Endothelial cell of umbilical vein (primary cell): ENCODE data around the gene TACC3. TPM values are rescaled to one million over a fixed set of nuclear protein-coding genes. Genes with fewer than 3 reads are reported as not detected.

Experiments
- BruUV-seq: library from RNA; stranded (reverse); fragments of 400-500 nt; replicated peaks from 2 replicates; lab custom pipeline; 2021; lab: Mats Ljungman, UMichigan
- CTCF ChIA-PET: fragments of 300-600, 350-600 bp; sonication (Branson Sonifier 250); formaldehyde crosslinking; loops from one replicate; lab custom pipeline; 2021; ENCODE audit warnings: antibody characterized with exemption, inconsistent platforms; lab: Charles Lee
- POLR2A ChIA-PET: fragments of 300-600, 350-600 bp; sonication (Branson Sonifier 250); formaldehyde crosslinking; loops from one replicate; lab custom pipeline; 2021; ENCODE audit warnings: antibody characterized with exemption, inconsistent platforms; lab: Charles Lee
- DNase-seq: peaks from one replicate; pipeline ENCODE4 v3.0.0-alpha.2; 2011; ENCODE audit warnings: low read depth, low spot score
- FAIRE-seq: peaks from 2 replicates; lab custom pipeline; 2011; peaks lifted over from hg19 to GRCh38; lab: Jason Lieb, UNC
- H2AFZ ChIP-seq: 2 replicates; pipeline ENCODE4 v1.6.0; 2012; ENCODE audit warnings: low read depth, low read length, control low read depth, inconsistent platforms
- H3K27ac ChIP-seq: 2 replicates; pipeline ENCODE4 v1.5.1; 2011; ENCODE audit warnings: low read depth, mild to moderate bottlenecking, control low read depth, low read length, moderate library complexity; ENCODE audit not compliant: insufficient read depth
- H3K27me3 ChIP-seq, 2 experiments: 2 replicates each; pipeline versions ENCODE4 v1.6.0 to v1.6.1; 2011; ENCODE audit warnings: low read length in 2 of 2, mixed read lengths in 1 of 2; ENCODE audit not compliant: control insufficient read depth in 2 of 2, insufficient read depth in 2 of 2
- H3K36me3 ChIP-seq, 2 experiments: 2 replicates in 1 of 2; 3 replicates in 1 of 2; pipeline ENCODE4 v1.5.1; 2011; ENCODE audit warnings: low read length in 2 of 2, mild to moderate bottlenecking in 1 of 2, moderate library complexity in 1 of 2; ENCODE audit not compliant: control insufficient read depth in 2 of 2, insufficient read depth in 2 of 2; ENCODE audit errors: extremely low read depth in 1 of 2
- H3K4me1 ChIP-seq: 3 replicates; pipeline ENCODE4 v1.5.1; 2011; ENCODE audit warnings: mild to moderate bottlenecking, low read length; ENCODE audit not compliant: control insufficient read depth, insufficient read depth; ENCODE audit errors: extremely low read depth
- H3K4me2 ChIP-seq: 2 replicates; pipeline ENCODE4 v1.6.1; 2011; ENCODE audit warnings: low read length, control low read depth, mixed read lengths; ENCODE audit not compliant: insufficient read depth
- H3K4me3 ChIP-seq, 3 experiments: fragments of 200-600 bp in 1 of 3; sonication (generic), shearing (Covaris generic) in 1 of 3; replicated peaks in 1 of 3; 2 replicates each; pipeline ENCODE4 v1.5.1; 2011 to 2016; ENCODE audit warnings: control low read depth in 3 of 3, low read length in 3 of 3, mild to moderate bottlenecking in 2 of 3, inconsistent platforms in 1 of 3, low read depth in 1 of 3, moderate library complexity in 1 of 3; ENCODE audit not compliant: insufficient read depth in 1 of 3
- H3K79me2 ChIP-seq: 2 replicates; pipeline ENCODE4 v1.6.0; 2012; ENCODE audit warnings: low read length, inconsistent platforms; ENCODE audit not compliant: control insufficient read depth, insufficient read depth
- H3K9ac ChIP-seq: replicated peaks from 2 replicates; pipeline ENCODE3; 2011; ENCODE audit warnings: low read length, control low read depth; ENCODE audit not compliant: insufficient read depth; ENCODE audit errors: extremely low read depth
- H3K9me1 ChIP-seq: replicated peaks from 3 replicates; pipeline ENCODE4 v1.6.0; 2011; ENCODE audit warnings: mild to moderate bottlenecking, low read length; ENCODE audit not compliant: control insufficient read depth, insufficient read depth; ENCODE audit errors: extremely low read depth
- H3K9me3 ChIP-seq: replicated peaks from 2 replicates; pipeline ENCODE4 v1.5.1; 2012; ENCODE audit warnings: low read length, inconsistent platforms; ENCODE audit not compliant: control insufficient read depth, insufficient read depth
- H4K20me1 ChIP-seq: replicated peaks from 2 replicates; pipeline ENCODE3; 2011; ENCODE audit warnings: mild to moderate bottlenecking, low read length; ENCODE audit not compliant: control insufficient read depth, insufficient read depth; ENCODE audit errors: extremely low read depth
- CTCF ChIP-seq, 2 donors: IDR thresholded peaks; 1 replicate in 1 of 2; 2 replicates in 1 of 2; pipeline ENCODE4 v1.5.1; 2011; ENCODE audit warnings: low read length in 2 of 2, mild to moderate bottlenecking in 2 of 2, moderate library complexity in 2 of 2, control low read depth in 1 of 2, inconsistent platforms in 1 of 2, low read depth in 1 of 2; ENCODE audit not compliant: insufficient read depth in 1 of 2; ENCODE audit errors: extremely low read depth in 1 of 2
- EZH2 ChIP-seq: IDR thresholded peaks from 2 replicates; pipeline ENCODE4 v1.6.1; 2012; ENCODE audit warnings: borderline replicate concordance, low read depth, mild to moderate bottlenecking, moderate library complexity, low read length, inconsistent platforms; ENCODE audit not compliant: severe bottlenecking
- FOS ChIP-seq: IDR thresholded peaks from 2 replicates; pipeline ENCODE4 v1.6.1; 2011; ENCODE audit warnings: mild to moderate bottlenecking, low read length, moderate library complexity, borderline replicate concordance; ENCODE audit not compliant: insufficient read depth
- GATA2 ChIP-seq: IDR thresholded peaks from 2 replicates; pipeline ENCODE4 v1.7.0; 2011; ENCODE audit warnings: low read depth, mild to moderate bottlenecking, moderate library complexity, mixed read lengths, low read length; ENCODE audit not compliant: insufficient read length, insufficient read depth
- JUN ChIP-seq: IDR thresholded peaks from 2 replicates; pipeline ENCODE4 v1.6.1; 2011; ENCODE audit warnings: borderline replicate concordance, low read depth; ENCODE audit not compliant: insufficient read length, insufficient read depth
- MAX ChIP-seq: IDR thresholded peaks from 2 replicates; pipeline ENCODE4 v1.6.1; 2011; ENCODE audit not compliant: insufficient read depth, insufficient read length
- MYC ChIP-seq: IDR thresholded peaks from one replicate; pipeline ENCODE4 v1.6.1; 2011; ENCODE audit warnings: mild to moderate bottlenecking, low read depth, low read length
- POLR2A ChIP-seq: IDR thresholded peaks from 2 replicates; pipeline ENCODE4 v1.6.1; 2012; ENCODE audit warnings: low read depth, mild to moderate bottlenecking, control low read depth, low read length
- POLR2AphosphoS5 ChIP-seq: IDR thresholded peaks from 2 replicates; pipeline ENCODE4 v1.6.1; 2012; ENCODE audit warnings: low read depth, mild to moderate bottlenecking, control low read depth, low read length, moderate library complexity; ENCODE audit not compliant: insufficient read depth
- dilution Hi-C: fragments of 300-500 bp; cut with MboI; formaldehyde crosslinking; loops from one replicate; pipeline ENCODE4 v1.15.0; 2019; ENCODE audit warnings: low sequenced_read_pairs; ENCODE audit not compliant: extremely low pct_ligation_motif_present
- intact Hi-C: fragments of 100-400 bp; cut with micrococcal nuclease; formaldehyde crosslinking; loops from one replicate; pipeline ENCODE4 v1.10.0; 2022
- polyA plus RNA-seq, 4 experiments: library from polyadenylated mRNA; depleted of rRNA in 3 of 4; stranded (reverse) in 3 of 4; unstranded in 1 of 4; fragments of >200 nt; gene quantifications; 2 replicates each; pipeline versions ENCODE4 v1.2.1 to v1.2.3, GENCODE V29; 2011 to 2012; ENCODE audit warnings: missing spikeins in 1 of 4
- total RNA-seq: library from RNA; stranded (reverse); gene quantifications from 2 replicates; pipeline ENCODE4 v1.2.3, GENCODE V29; 2021

TACC3 gene
- total and polyA plus RNA-seq, 2 donors (not counting 3 experiments of a cell fraction or from before 2014, with no cell fraction given), result 54.5 to 135 TPM

- no peak overlapping the region for H2AFZ ChIP-seq
- POLR2A ChIA-PET, result no interaction called here
- no peak for DNase-seq
- peaks cover 9 to 26% of the 10 kb centered on the region in 2 experiments for H3K36me3 ChIP-seq
- no peak overlapping the region for H3K9ac ChIP-seq
- no peaks in the 10 kb centered on the region for H3K9me3 ChIP-seq
- no peaks in the 10 kb centered on the region for H3K27me3 ChIP-seq
- no peaks in the 10 kb centered on the region for H3K9me1 ChIP-seq
- CTCF ChIA-PET, result interaction anchor here (0.6 to 6.0 kb wide), 4 partner anchors 68 to 168 kb away, joined by 3 to 198 read pairs (median 9); no protein-coding TSS in a partner anchor
- FAIRE-seq, result no peak
- H3K4me3 ChIP-seq, result no peak overlapping the region
- BruUV-seq, result no TSS peak
- no peaks in the 10 kb centered on the region for H4K20me1 ChIP-seq
- intact Hi-C loops, result no loop called here
- H3K27ac ChIP-seq, result no peak overlapping the region
- H3K4me1 ChIP-seq, result peaks cover 3% of the 10 kb centered on the region
- H3K79me2 ChIP-seq, result no peaks in the 10 kb centered on the region
- no peak overlapping the region for H3K4me2 ChIP-seq
- no peak for TF ChIP-seq JUN
- TF ChIP-seq POLR2A, result no peak
- no peak for TF ChIP-seq GATA2
- no peak for TF ChIP-seq EZH2
- no peak for TF ChIP-seq MAX
- TF ChIP-seq CTCF (IDR thresholded peaks at IDR 0.05; ENCODE audit: extremely low read depth in 1 of 2, insufficient read depth in 1 of 2, low read depth in 1 of 2, low read length in 2 of 2), result no peak
- no peak for TF ChIP-seq MYC
- no peak for TF ChIP-seq FOS
- TF ChIP-seq POLR2AphosphoS5, result no peak
- dilution Hi-C loops, result no loop called here
These were observed 22.2 kb downstream of the TACC3 start for GRCh38 chr4:1743551-1743950.
